Measurements from ENCODE around the gene TP53I11. TPM values are rescaled to one million over a fixed set of nuclear protein-coding genes. Genes with fewer than 3 reads are reported as not detected.
A peak's percentile ranks its signal among the peaks of the same experiment; 100 is the strongest.

Gene TP53I11
- total RNA-seq, 1 experiment from 2014 or later: 94.2 TPM

GRCh38 chr11:44989831-44990566 is 39.3 kb upstream of the TP53I11 start:
- Histone ChIP-seq H3K9ac (ENCODE audit: extremely low read depth, insufficient read length, low read length) (no peak overlapping the region), H4K5ac (ENCODE audit: insufficient read length, low read depth, low read length) (no peak overlapping the region), H3K18ac (ENCODE audit: insufficient read length, low read depth, low read length) (no peak overlapping the region), H4K8ac (replicated peaks; ENCODE audit: insufficient read length, low read depth, low read length) (no peak overlapping the region), H3K9me3 (ENCODE audit: control insufficient read depth, low read depth, low read length) (no peaks in the 10 kb centered on the region), H2AK5ac (ENCODE audit: insufficient read length, low read length) (no peak overlapping the region), H3K23me2 (ENCODE audit: insufficient read length, low read depth, low read length, poor library complexity, severe bottlenecking) (no peaks in the 10 kb centered on the region), H2BK120ac (ENCODE audit: low read depth, low read length, poor library complexity, severe bottlenecking) (no peak overlapping the region), H2AFZ (ENCODE audit: low read length) (no peak overlapping the region), H3K4ac (ENCODE audit: low read depth, low read length) (no peak overlapping the region), H3K4me1 (ENCODE audit: insufficient read depth, low read length) (no peaks in the 10 kb centered on the region), H2BK12ac (ENCODE audit: insufficient read length, low read depth, low read length) (no peak overlapping the region), H4K91ac (ENCODE audit: insufficient read length, low read depth, low read length) (no peak overlapping the region), H3K27me3 (ENCODE audit: insufficient read depth, low read length) (no peaks in the 10 kb centered on the region), H3K14ac (ENCODE audit: insufficient read depth, low read length) (no peak overlapping the region), H3T11ph (ENCODE audit: low read length) (no peak overlapping the region), H3K4me2 (ENCODE audit: insufficient read depth, insufficient read length, low read length) (no peak overlapping the region), H3K79me2 (ENCODE audit: insufficient read depth, low read length) (no peaks in the 10 kb centered on the region), H3K27ac (ENCODE audit: insufficient read length, low read depth, low read length) (no peak overlapping the region), H2BK20ac (ENCODE audit: low read depth, low read length, poor library complexity, severe bottlenecking) (no peak overlapping the region), H2BK5ac (ENCODE audit: insufficient read length, low read length) (no peak overlapping the region), H2BK15ac (ENCODE audit: low read depth, low read length) (no peak overlapping the region), H3K56ac (ENCODE audit: insufficient read length, low read depth, low read length) (no peak overlapping the region), H4K20me1 (ENCODE audit: control insufficient read depth, insufficient read depth, insufficient read length) (no peaks in the 10 kb centered on the region), H3K23ac (ENCODE audit: insufficient read length, low read depth, low read length) (no peak overlapping the region), H3K79me1 (ENCODE audit: insufficient read depth, low read depth, low read length, poor library complexity, severe bottlenecking) (no peaks in the 10 kb centered on the region)
- H3K27me3 Mint-ChIP-seq (ENCODE audit: low read depth): peaks cover 11% of the 10 kb centered on the region
- H3K9me3 Mint-ChIP-seq: no peaks in the 10 kb centered on the region
- TF ChIP-seq, protein P1, sequence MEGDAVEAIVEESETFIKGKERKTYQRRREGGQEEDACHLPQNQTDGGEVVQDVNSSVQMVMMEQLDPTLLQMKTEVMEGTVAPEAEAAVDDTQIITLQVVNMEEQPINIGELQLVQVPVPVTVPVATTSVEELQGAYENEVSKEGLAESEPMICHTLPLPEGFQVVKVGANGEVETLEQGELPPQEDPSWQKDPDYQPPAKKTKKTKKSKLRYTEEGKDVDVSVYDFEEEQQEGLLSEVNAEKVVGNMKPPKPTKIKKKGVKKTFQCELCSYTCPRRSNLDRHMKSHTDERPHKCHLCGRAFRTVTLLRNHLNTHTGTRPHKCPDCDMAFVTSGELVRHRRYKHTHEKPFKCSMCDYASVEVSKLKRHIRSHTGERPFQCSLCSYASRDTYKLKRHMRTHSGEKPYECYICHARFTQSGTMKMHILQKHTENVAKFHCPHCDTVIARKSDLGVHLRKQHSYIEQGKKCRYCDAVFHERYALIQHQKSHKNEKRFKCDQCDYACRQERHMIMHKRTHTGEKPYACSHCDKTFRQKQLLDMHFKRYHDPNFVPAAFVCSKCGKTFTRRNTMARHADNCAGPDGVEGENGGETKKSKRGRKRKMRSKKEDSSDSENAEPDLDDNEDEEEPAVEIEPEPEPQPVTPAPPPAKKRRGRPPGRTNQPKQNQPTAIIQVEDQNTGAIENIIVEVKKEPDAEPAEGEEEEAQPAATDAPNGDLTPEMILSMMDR (conservative IDR thresholded peaks at IDR 0.05): no peak
- no peaks in the 10 kb centered on the region for H3K36me3 Mint-ChIP-seq (ENCODE audit: insufficient read depth in 1 of 3, low read depth in 3 of 3)
- H3K4me3 Mint-ChIP-seq: no peak overlapping the region
- H3K27ac Mint-ChIP-seq: no peak overlapping the region
- WGBS (ENCODE audit: extremely low coverage, insufficient read length, low lambda C conversion rate): no CpG with 5 or more reads among the region's 21 CpGs
- peaks cover 33 to 44% of the 10 kb centered on the region in 2 experiments for H3K4me1 Mint-ChIP-seq
- DNase-seq: peak; percentile 10
